Amniotic stem cell (primary cell): ENCODE results near the gene SIRT5.

Source experiments
- DNase-seq: peaks from one replicate; lab custom pipeline; 2025; lab: John Stamatoyannopoulos, UW

Gene SIRT5

DNA sequence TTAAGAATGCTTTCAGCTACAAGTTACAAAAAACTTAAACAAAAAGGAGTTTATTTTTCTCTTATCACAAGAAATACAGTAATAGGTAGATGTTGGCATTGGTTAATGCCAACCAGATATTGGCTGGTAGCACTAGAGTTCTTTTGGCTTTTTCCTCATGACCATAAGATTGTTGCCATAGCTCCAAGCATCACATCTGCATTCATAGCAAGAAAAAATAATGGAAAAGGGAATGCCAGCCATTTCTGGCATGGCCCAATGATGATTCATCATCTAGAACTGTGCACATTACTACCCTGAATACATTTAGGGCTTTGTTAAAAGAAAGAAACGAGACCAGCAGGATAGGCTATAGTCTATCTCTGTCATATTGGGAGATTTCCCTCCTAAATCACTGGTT, 20.8 kb upstream of the SIRT5 start:
- DNase-seq = no peak

DNA sequence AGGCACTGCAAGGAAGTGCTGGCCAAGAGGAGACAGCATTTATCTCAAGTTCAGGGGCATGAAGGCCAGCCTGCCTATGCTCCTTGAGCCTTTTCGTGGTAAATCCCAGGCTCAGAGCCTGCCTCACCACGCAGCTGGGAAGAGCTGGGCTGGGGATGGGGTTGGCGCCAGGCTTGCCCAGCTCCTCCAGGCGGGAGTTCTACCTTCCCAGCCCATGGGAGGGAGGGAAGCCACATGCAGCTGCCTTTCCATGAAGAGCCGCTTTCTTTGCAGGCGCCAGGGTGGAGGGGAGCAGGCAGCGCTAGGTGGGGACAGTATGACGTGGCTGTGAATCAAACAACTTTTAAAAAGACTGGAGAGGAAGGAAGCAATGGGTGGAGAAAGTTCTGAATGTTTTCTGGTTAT, 19.5 kb upstream of the SIRT5 start:
- no peak for DNase-seq

- no peak for DNase-seq
Observed at GRCh38 chr6:13557841-13558240, 16.6 kb upstream of the SIRT5 start.

DNA sequence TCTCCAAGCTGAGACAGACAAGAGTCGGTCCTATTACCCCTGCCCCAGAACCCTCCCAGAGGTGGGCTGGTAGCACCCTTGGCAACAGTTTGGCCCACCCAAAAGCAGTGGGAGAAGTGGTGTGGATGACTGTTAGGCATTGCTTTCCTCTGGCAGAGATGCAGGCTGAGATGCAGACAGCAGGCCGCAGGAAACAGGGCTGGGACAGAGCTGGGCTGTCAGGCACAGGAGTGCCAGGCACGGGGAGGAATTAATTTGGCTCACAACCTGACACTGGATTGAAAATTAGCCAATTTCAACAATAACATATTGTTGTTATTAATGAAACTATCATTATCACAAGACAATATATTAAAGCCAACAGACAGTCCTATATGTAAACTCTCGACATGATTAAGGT, 15.7 kb upstream of the SIRT5 start:
- DNase-seq = no peak

- no peak for DNase-seq
Observed at GRCh38 chr6:13559251-13559650, 15.2 kb upstream of the SIRT5 start.

GRCh38 chr6:13559968-13560650, 14.3 kb upstream of the SIRT5 start:
- DNase-seq = no peak

DNA sequence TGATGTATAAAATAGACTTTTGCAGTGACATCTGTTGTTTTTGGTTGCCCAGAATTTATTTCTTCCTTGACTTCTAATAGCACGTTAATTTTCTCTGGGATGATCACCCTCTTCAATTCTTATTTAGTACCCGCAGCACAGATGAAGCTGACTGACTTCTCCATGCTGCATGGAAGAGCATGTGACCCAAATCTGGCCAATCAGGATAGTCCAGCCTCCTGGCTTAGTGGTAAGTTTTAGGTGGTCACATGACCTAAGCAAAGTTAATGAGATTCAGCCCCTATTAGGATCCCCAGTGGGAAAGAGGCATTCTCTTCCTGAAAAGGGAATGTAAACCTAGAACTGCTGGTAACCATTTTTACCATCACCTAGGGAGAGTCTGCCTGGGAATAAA, 13.8 kb upstream of the SIRT5 start:
- no peak for DNase-seq

GRCh38 chr6:13561624-13562267, 12.7 kb upstream of the SIRT5 start:
- DNase-seq = no peak

DNA sequence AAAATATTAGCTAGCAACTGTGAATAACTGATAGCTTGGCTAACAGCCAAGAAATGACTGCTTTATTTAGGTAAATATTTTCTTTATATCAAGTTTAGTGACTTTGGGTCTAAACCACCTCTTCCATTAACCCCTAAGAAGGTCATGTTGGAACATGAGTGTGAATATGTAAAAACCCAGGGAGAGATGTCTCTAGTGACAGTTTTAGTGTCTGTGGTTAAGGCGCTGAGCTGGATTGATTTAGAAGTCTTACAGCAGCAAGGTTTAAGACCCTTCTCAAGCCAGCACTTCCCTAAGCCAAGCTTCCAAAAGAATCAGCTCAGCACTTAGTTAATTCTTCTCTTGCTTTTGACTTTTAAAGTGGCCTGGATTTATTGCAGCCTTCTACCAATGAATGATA, 11.4 kb upstream of the SIRT5 start:
- DNase-seq = no peak

- no peak for DNase-seq
Observed at GRCh38 chr6:13565921-13566320, 8.5 kb upstream of the SIRT5 start.

DNA sequence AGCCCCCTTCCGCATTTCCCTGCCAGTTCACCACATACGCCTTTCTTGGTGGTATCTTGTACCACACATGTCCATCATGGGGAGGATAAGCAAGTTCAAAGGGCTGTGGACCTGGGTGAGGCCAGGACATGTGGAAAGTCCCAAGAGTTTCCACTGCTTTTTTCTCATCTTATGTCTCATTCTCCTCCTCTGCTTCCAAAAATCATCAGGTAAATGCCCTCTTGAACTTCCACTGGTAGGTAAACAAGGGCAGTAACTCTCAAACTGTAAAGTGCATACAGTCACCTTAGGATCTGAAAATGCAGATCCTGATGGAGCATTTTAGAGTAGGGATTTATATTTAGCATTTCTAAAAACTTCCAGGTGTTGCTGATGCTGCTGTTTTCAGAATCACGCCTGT, 7.9 kb upstream of the SIRT5 start:
- DNase-seq = no peak

- no peak for DNase-seq
Observed at GRCh38 chr6:13568970-13569369, 5.4 kb upstream of the SIRT5 start.

DNA sequence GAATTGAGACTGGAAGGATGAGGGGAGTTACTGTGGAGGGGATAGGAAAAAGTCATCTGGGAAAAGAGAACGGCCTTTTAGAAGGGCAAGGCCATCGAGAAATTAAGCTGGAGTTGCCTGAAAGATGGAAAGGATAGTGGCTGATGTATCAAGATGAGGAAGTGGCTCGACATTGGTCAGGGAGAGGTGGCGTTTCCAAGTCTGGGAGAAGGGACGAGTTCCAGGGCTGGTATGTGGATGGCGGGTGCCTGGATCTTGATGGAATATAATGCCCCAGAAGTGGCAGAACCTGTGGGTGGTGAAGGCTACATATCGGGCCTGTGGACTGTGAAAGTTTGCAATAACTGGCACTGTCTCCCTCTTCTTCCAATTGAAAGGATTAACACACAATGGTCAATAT, 2.2 kb upstream of the SIRT5 start:
- DNase-seq = no peak

DNA sequence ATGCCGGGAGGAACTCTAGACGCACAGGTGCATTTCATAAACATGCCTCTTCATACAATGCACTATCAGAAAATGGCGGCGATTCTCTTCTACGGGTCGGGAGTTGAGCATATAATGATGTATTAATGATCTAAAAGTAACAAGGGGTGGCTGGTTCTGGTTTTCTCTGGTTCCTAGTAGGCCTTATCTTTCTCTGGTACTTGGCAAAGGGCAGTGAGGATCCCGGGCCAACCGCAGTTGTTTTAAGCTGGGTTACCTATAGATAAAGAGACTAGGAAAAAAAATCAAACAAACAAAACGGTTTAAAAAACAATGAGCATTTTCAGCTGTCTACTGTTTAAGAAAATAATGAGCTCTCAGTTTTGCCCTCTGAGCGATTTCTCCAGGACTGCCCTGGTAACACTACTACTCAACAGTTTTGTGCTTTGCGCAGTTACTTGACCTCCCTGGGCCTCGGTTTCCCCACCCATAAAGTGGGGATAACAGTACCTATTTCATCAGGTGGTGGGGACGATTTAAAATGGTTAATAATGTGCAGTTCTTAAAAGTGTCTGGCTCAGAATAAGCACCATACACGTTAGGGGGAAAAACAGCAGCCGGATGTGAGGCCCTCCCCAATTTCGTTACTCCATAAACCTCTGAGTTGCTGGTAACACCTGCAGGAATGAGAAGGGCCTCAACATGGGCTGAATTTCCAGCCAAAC, 1.3 kb upstream of the SIRT5 start:
- DNase-seq = no peak

DNA sequence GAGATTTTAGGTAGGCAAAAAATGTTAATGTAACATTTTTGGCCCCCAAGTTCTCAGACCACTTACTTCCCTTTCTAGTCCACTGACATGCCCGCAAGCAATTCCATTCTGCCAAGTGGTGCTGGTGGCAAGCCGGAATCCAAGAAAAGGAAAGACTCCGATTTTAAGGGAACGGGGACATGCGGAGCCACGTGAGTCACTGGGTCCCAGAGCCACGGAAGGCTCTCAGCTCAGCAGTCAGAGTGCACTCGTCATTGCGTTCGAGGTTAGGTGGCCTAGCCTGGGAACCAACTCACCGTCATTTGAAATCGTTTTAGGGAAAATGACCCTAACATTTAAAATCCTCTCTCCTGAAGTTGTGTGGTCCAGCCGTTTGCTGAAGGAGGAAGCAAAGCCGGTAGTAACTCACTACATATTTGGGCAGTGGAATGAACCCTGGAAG, 711 bp upstream of the SIRT5 start:
- DNase-seq = no peak

DNA sequence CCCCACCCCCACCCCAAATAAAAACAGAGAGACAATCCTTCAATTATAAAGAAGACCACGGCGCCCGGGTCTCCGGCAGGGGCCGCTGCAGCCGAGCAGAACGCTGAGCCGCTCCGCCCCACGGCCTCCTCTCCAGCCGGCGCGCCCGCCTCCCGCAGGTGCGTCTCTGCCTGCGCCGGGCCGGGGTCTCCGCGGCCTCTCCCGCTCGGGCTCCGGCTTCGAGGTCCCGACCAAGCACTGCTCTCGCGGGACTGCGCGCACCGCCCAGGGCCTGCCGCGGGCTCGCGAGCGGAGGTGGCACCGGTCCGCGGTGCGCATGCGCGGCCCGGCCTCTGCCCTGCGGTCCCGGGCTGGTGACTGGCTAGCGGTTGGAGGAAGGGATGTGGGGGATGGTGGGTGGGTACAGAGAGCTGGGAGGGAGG, 241 bp upstream of the SIRT5 start:
- DNase-seq = peak; percentile 80

- DNase-seq = no peak
Observed at GRCh38 chr6:13575377-13575775, 975 bp downstream of the SIRT5 start.

DNA sequence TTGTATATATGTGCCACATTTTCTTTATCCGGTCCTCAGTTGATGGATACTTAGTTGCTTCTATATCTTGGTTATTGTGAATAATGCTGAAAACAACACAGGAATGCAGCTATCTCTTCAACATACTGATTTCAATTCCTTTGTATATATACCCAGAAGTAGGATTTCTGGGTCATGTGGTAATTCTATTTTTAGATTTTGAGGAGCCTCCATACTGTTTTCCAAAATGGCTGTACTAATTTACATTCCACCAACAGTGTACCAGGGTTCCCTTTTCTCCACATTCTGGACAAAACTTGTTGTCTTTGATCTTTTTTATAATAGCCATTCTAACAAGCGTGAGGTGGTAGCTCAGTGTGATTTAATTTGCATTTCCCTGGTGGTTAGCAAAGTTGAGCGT, 1.6 kb downstream of the SIRT5 start:
- DNase-seq = no peak

GRCh38 chr6:13577926-13578325, 3.5 kb downstream of the SIRT5 start:
- DNase-seq = no peak

DNA sequence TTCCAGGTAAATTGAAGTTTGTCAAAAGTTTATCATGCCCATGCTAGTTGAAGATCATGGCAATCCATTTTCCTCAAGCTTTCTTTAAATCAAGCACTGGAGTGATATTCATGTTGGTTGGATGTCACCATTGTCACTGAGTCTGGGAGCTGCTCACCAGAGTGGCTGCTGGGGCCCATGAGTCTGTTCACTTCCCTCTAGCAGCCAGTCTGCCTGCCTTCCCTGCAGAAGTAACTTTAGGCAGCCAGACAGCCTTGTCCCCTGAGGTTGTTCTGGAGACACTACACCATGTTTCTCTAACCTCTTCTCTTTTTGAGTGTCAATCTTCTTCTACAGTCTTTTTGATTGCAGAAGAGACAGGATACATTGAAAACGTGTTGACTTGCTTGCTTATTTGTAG, 5.5 kb downstream of the SIRT5 start:
- DNase-seq = no peak

- no peak for DNase-seq
Observed at GRCh38 chr6:13581700-13582229, 7.4 kb downstream of the SIRT5 start.

DNA sequence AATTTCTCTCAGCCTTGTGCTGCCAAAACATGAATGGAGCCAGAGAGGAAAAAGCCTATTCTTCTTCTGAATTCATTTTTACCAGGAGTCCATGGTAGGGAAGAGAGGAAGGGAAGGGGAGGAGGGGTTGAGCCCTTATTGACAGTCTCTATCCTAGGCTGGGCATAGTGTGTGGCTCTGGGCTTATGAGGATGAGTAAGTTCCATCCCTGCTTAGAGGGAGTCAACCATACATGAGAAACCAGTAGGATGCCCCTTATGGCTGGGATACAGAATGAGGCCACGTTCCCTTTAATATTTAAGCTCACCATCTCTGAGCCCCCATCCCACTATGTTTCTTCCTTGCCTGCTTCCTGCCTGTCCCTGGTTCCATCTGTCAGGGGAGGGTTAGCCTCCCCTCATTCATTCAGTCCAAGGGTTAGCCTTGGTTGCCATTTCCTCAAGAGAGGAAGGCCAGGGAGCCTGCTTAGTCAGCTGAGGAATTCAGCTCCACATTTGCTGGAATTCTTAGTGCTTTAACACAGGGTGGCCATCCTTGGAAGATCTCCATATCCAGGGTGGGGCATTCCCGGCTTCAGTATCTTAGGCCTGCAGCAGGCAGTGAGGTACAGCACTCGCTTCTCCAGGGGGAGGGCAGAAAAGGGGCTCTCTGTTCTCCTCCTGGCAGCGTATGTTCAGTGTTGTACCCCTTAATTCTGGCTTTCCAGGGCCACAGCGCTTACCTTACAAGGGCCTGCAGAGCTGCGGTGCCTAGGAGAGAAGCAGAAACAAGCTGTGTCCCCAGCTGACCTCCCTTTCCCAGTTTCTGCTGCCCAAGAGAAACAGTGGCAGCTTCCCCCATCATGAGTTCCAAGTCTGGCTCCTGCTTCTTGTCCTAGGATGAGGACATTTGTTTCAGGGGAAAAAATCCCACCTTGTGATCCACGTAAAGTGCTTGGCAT, 12.5 kb downstream of the SIRT5 start:
- no peak for DNase-seq
